GM12878 (cell line): ENCODE results near the gene TMEM14B. TPM values are rescaled to one million over a fixed set of nuclear protein-coding genes. Genes with fewer than 3 reads are reported as not detected.

ENCODE experiments used
- BACH1 ChIP-seq: fragments of 450-650 bp; IDR thresholded peaks from 2 replicates; pipeline ENCODE4 v1.6.1; 2017; ENCODE audit warnings: mild to moderate bottlenecking, borderline replicate concordance
- BCL11A ChIP-seq: IDR thresholded peaks from 2 replicates; pipeline ENCODE4 v1.6.1; 2011; ENCODE audit warnings: low read depth, low read length
- CBFB ChIP-seq: IDR thresholded peaks from 2 replicates; pipeline ENCODE4 v1.6.1; 2016; ENCODE audit warnings: antibody characterized with exemption, low read depth
- CHD2 ChIP-seq: IDR thresholded peaks from 2 replicates; pipeline ENCODE4 v1.6.1; 2011; ENCODE audit warnings: low read depth, low read length, improper control_type of control experiment, borderline replicate concordance
- HDAC6 ChIP-seq: fragments of 200-600 bp; sonication (generic); IDR thresholded peaks from one replicate; pipeline ENCODE4 v1.8.0; 2017; ENCODE audit warnings: antibody characterized with exemption; ENCODE audit not compliant: unreplicated experiment
- IKZF1 ChIP-seq: fragments of 450-650 bp; conservative IDR thresholded peaks from 2 replicates; pipeline ENCODE4 v1.6.1; 2017; ENCODE audit warnings: antibody characterized with exemption, mild to moderate bottlenecking
- MYC ChIP-seq: IDR thresholded peaks from 2 replicates; pipeline ENCODE4 v1.6.1; 2011; ENCODE audit warnings: mild to moderate bottlenecking, low read length, moderate library complexity, inconsistent platforms; ENCODE audit not compliant: insufficient read depth, insufficient replicate concordance, insufficient read length, severe bottlenecking
- NR2C2 ChIP-seq: IDR thresholded peaks from 2 replicates; pipeline ENCODE4 v1.6.1; 2011; ENCODE audit warnings: borderline replicate concordance, low read depth; ENCODE audit not compliant: control insufficient read depth, insufficient read length
- NR2F1 ChIP-seq: fragments of 450-650 bp; conservative IDR thresholded peaks from 2 replicates; pipeline ENCODE4 v1.6.1; 2017; ENCODE audit warnings: mild to moderate bottlenecking
- RB1 ChIP-seq: fragments of 450-650 bp; formaldehyde crosslinking; IDR thresholded peaks from 2 replicates; pipeline ENCODE4 v1.6.1; 2017; ENCODE audit warnings: mild to moderate bottlenecking, borderline replicate concordance
- SREBF2 ChIP-seq: IDR thresholded peaks from 2 replicates; pipeline ENCODE4 v1.6.1; 2012; ENCODE audit warnings: mild to moderate bottlenecking, low read length
- STAT1 ChIP-seq: fragments of 450-650 bp; conservative IDR thresholded peaks from 2 replicates; pipeline ENCODE4 v1.6.1; 2014; ENCODE audit warnings: antibody characterized with exemption, mild to moderate bottlenecking
- ZNF207 ChIP-seq: fragments of 450-650 bp; IDR thresholded peaks from 2 replicates; pipeline ENCODE4 v1.6.1; 2014; ENCODE audit warnings: antibody characterized with exemption, mild to moderate bottlenecking, borderline replicate concordance
- polyA plus RNA-seq, 11 experiments: library from polyadenylated mRNA; depleted of rRNA in 4 of 11; unstranded in 6 of 11; stranded (reverse) in 5 of 11; fragments of >200 nt; fragmentation: Nextera tagmentation in 4 of 11; fragmentation: Illumina TruSeq in 1 of 11; extraction: Ambion mirVana in 4 of 11; extraction: Trizol in 1 of 11; gene quantifications; 1 replicate in 1 of 11; 2 replicates in 10 of 11; pipeline versions ENCODE4 v1.2.1 to v1.2.3, GENCODE V29; 2011 to 2016; ENCODE audit warnings: inconsistent platforms in 2 of 11, missing spikeins in 2 of 11, low read depth in 1 of 11
- total RNA-seq, 4 experiments: library from RNA; depleted of rRNA in 3 of 4; stranded (reverse); fragments of >200 nt in 3 of 4; fragmentation: Illumina TruSeq in 1 of 4; extraction: Trizol in 1 of 4; gene quantifications; 2 replicates each; pipeline versions ENCODE4 v1.2.1 to v1.2.3, GENCODE V29; 2013 to 2021
- TF ChIP-seq, protein P1 (sequence below): IDR thresholded peaks from 2 replicates; pipeline ENCODE4 v1.6.1; 2012; ENCODE audit warnings: improper control_type of control experiment, low read depth, low read length; ENCODE audit not compliant: insufficient replicate concordance
- TF ChIP-seq, protein P2 (sequence below): fragments of 450-650 bp; IDR thresholded peaks from 2 replicates; pipeline ENCODE4 v1.6.1; 2014; ENCODE audit warnings: mild to moderate bottlenecking
- TF ChIP-seq, protein P3 (sequence below): fragments of 450-650 bp; IDR thresholded peaks from 2 replicates; pipeline ENCODE4 v1.6.1; 2018; ENCODE audit warnings: borderline replicate concordance, mild to moderate bottlenecking; ENCODE audit not compliant: partially characterized antibody
- TF ChIP-seq, protein P4 (sequence below): fragments of 450-650 bp; IDR thresholded peaks from 2 replicates; pipeline ENCODE4 v1.6.1; 2017; ENCODE audit warnings: borderline replicate concordance

Gene TMEM14B
- total and polyA plus RNA-seq, 10 of the 15 experiments (the other 5 are each of a cell fraction or from before 2014, with no cell fraction given): 80.5 to 399 (median 136) TPM

DNA sequence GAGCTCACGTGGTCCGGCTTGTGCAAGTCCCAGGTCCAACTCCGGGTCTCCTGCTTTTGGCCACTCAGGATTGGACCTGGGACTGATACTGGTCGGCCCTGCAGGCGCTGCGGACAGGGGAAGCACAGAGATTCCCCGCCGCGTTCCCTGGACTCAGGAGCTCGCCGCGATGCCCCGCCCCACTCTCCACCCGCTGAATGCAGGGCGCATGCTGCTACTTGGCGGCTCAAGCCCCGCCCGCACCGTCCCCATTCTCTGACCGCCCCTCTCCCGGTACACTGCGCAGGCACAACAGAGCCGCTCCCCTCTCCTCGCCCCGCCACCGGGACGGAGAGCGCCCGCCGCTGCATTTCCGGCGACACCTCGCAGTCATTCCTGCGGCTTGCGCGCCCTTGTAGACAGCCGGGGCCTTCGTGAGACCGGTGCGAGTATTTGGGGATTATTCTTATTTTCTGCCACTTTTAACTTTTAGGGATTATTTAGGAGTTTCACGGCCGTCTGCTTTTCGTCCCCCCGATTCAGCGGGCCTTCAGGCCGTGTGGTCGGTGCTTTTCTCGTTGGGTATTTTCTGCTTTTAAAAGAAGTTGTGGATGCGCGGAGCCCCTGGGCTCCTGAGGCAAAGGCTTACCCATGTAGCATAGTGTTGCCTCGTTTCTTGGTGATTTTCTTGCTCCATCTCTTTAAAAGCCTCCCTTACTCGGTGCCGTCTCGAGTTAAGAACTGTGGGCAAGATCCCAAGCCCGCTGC is 24.6 kb upstream of the TMEM14B start, which contains the start of gene TMEM14C (continued):
- TF ChIP-seq, protein P1, sequence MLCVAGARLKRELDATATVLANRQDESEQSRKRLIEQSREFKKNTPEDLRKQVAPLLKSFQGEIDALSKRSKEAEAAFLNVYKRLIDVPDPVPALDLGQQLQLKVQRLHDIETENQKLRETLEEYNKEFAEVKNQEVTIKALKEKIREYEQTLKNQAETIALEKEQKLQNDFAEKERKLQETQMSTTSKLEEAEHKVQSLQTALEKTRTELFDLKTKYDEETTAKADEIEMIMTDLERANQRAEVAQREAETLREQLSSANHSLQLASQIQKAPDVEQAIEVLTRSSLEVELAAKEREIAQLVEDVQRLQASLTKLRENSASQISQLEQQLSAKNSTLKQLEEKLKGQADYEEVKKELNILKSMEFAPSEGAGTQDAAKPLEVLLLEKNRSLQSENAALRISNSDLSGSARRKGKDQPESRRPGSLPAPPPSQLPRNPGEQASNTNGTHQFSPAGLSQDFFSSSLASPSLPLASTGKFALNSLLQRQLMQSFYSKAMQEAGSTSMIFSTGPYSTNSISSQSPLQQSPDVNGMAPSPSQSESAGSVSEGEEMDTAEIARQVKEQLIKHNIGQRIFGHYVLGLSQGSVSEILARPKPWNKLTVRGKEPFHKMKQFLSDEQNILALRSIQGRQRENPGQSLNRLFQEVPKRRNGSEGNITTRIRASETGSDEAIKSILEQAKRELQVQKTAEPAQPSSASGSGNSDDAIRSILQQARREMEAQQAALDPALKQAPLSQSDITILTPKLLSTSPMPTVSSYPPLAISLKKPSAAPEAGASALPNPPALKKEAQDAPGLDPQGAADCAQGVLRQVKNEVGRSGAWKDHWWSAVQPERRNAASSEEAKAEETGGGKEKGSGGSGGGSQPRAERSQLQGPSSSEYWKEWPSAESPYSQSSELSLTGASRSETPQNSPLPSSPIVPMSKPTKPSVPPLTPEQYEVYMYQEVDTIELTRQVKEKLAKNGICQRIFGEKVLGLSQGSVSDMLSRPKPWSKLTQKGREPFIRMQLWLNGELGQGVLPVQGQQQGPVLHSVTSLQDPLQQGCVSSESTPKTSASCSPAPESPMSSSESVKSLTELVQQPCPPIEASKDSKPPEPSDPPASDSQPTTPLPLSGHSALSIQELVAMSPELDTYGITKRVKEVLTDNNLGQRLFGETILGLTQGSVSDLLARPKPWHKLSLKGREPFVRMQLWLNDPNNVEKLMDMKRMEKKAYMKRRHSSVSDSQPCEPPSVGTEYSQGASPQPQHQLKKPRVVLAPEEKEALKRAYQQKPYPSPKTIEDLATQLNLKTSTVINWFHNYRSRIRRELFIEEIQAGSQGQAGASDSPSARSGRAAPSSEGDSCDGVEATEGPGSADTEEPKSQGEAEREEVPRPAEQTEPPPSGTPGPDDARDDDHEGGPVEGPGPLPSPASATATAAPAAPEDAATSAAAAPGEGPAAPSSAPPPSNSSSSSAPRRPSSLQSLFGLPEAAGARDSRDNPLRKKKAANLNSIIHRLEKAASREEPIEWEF: no peak
- TF ChIP-seq RB1 (peak; percentile 15; the same call in 1 of the 2 replicates), STAT1 (0 out of 2 replicates have a peak, but pooled peaks have one; percentile 22), NR2F1 (0 out of 2 replicates have a peak, but pooled peaks have one; percentile 8), CBFB (peak; percentile 39; the same call in 1 of the 2 replicates), SREBF2 (no peak), BCL11A (no peak), ZNF207 (peak; percentile 37; the same call in 1 of the 2 replicates), IKZF1 (peak; percentile 96), BACH1 (peak; percentile 59; the same call in 1 of the 2 replicates), HDAC6 (no peak), CHD2 (no peak; the same call in 1 of the 2 replicates), NR2C2 (no peak), MYC (no peak)
- TF ChIP-seq, protein P2, sequence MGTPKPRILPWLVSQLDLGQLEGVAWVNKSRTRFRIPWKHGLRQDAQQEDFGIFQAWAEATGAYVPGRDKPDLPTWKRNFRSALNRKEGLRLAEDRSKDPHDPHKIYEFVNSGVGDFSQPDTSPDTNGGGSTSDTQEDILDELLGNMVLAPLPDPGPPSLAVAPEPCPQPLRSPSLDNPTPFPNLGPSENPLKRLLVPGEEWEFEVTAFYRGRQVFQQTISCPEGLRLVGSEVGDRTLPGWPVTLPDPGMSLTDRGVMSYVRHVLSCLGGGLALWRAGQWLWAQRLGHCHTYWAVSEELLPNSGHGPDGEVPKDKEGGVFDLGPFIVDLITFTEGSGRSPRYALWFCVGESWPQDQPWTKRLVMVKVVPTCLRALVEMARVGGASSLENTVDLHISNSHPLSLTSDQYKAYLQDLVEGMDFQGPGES: no peak
- TF ChIP-seq, protein P3, sequence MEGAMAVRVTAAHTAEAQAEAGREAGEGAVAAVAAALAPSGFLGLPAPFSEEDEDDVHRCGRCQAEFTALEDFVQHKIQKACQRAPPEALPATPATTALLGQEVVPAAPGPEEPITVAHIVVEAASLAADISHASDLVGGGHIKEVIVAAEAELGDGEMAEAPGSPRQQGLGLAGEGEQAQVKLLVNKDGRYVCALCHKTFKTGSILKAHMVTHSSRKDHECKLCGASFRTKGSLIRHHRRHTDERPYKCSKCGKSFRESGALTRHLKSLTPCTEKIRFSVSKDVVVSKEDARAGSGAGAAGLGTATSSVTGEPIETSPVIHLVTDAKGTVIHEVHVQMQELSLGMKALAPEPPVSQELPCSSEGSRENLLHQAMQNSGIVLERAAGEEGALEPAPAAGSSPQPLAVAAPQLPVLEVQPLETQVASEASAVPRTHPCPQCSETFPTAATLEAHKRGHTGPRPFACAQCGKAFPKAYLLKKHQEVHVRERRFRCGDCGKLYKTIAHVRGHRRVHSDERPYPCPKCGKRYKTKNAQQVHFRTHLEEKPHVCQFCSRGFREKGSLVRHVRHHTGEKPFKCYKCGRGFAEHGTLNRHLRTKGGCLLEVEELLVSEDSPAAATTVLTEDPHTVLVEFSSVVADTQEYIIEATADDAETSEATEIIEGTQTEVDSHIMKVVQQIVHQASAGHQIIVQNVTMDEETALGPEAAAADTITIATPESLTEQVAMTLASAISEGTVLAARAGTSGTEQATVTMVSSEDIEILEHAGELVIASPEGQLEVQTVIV: peak; percentile 15
- TF ChIP-seq, protein P4, sequence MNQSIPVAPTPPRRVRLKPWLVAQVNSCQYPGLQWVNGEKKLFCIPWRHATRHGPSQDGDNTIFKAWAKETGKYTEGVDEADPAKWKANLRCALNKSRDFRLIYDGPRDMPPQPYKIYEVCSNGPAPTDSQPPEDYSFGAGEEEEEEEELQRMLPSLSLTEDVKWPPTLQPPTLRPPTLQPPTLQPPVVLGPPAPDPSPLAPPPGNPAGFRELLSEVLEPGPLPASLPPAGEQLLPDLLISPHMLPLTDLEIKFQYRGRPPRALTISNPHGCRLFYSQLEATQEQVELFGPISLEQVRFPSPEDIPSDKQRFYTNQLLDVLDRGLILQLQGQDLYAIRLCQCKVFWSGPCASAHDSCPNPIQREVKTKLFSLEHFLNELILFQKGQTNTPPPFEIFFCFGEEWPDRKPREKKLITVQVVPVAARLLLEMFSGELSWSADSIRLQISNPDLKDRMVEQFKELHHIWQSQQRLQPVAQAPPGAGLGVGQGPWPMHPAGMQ: no peak
